BE2C (cell line): Measurements from ENCODE around the gene WDR7.

Experiments used
- DNase-seq: peaks from one replicate; pipeline ENCODE4 v3.0.0-alpha.2; 2020
- H3K27me3 ChIP-seq: fragments of 250-450 bp; sonication (Bioruptor Pico); 2 replicates; pipeline ENCODE4 v1.5.1; 2020; ENCODE audit warnings: mild to moderate bottlenecking
- H3K36me3 ChIP-seq: fragments of 250-450 bp; sonication (Bioruptor Pico); 2 replicates; pipeline ENCODE4 v1.5.1; 2020; ENCODE audit warnings: mild to moderate bottlenecking
- H3K4me1 ChIP-seq: fragments of 250-450 bp; sonication (Bioruptor Pico); 2 replicates; pipeline ENCODE4 v1.5.1; 2020
- H3K4me3 ChIP-seq: 2 replicates; pipeline ENCODE4 v1.5.1; 2011; ENCODE audit warnings: low read depth, low read length
- H3K9me3 ChIP-seq: fragments of 250-450 bp; sonication (Bioruptor Pico); 2 replicates; pipeline ENCODE4 v1.5.1; 2020
- TF ChIP-seq, protein P1 (sequence below): IDR thresholded peaks from 2 replicates; pipeline ENCODE4 v1.5.1; 2012; ENCODE audit warnings: mild to moderate bottlenecking, low read depth, low read length

The WDR7 gene

DNA sequence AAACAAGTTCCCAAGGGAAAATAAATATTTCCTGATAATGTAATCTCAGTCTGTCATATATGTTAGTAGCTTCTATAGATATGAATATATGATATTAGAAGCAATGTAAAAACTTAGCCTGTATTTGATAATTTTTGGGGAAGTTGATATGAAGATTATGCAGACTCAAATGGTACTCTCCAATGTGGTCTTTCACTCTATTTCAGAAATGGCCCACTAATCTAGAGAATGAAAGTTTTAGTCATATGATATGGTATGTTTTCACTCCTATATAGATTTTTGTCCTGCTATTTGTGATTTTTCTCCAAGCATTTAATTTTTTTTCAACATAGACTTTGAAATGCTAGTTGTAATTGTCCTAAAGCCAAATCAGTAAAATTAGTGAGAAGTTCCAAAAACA, 259.1 kb downstream of the WDR7 start:
- Histone ChIP-seq H3K9me3 (no peaks in the 10 kb centered on the region), H3K27me3 (no peaks in the 10 kb centered on the region), H3K36me3 (no peaks in the 10 kb centered on the region), H3K4me1 (no peaks in the 10 kb centered on the region), H3K4me3 (no peak overlapping the region)
- TF ChIP-seq, protein P1, sequence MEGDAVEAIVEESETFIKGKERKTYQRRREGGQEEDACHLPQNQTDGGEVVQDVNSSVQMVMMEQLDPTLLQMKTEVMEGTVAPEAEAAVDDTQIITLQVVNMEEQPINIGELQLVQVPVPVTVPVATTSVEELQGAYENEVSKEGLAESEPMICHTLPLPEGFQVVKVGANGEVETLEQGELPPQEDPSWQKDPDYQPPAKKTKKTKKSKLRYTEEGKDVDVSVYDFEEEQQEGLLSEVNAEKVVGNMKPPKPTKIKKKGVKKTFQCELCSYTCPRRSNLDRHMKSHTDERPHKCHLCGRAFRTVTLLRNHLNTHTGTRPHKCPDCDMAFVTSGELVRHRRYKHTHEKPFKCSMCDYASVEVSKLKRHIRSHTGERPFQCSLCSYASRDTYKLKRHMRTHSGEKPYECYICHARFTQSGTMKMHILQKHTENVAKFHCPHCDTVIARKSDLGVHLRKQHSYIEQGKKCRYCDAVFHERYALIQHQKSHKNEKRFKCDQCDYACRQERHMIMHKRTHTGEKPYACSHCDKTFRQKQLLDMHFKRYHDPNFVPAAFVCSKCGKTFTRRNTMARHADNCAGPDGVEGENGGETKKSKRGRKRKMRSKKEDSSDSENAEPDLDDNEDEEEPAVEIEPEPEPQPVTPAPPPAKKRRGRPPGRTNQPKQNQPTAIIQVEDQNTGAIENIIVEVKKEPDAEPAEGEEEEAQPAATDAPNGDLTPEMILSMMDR, result no peak
- DNase-seq, result no peak

DNA sequence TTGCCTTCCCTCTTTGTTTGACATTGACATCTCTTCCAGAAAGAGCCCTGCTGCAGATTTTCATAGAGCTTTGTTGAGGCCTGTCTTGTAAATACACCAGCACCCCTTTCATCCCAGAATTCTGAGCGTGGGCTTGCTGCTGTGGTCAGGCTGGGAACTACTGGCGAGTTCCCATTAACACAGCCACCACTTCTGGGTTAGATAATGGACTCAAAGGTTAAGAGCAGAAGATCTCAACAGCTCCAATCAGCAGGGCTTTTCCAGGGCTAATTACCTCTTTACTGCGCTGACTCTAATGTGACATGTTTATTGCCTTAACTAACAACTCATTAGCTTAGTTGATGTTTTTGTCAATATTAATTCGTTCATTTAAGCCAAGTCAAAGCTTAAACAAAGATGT, 259.8 kb downstream of the WDR7 start:
- Histone ChIP-seq H3K4me3 (no peak overlapping the region), H3K9me3 (no peaks in the 10 kb centered on the region), H3K4me1 (no peaks in the 10 kb centered on the region), H3K36me3 (no peaks in the 10 kb centered on the region), H3K27me3 (no peaks in the 10 kb centered on the region)
- DNase-seq, result no peak
- TF ChIP-seq, protein P1, result no peak

DNA sequence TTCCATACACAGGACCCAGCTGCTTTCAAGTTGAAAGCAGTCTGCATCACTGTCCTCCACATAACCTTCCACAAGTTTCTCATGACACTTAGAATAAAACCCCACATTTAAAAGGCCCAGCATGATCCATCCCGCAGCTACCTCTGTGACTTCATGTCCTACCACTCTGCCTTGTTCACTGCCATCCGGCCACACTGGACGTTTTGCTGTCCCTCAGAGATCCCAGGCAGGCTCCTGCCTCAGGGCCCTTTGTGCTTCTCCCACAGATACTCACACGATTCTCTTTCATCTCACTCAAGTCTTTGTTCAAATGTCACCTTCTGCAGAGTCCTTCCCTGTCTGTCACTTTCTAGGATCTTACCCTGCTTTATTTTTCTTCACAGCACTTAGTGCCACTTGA, 262.8 kb downstream of the WDR7 start:
- no peak for DNase-seq
- H3K4me3 ChIP-seq, result no peak overlapping the region
- no peaks in the 10 kb centered on the region for H3K4me1 ChIP-seq
- no peaks in the 10 kb centered on the region for H3K9me3 ChIP-seq
- TF ChIP-seq, protein P1, result no peak
- H3K36me3 ChIP-seq, result no peaks in the 10 kb centered on the region
- no peaks in the 10 kb centered on the region for H3K27me3 ChIP-seq

DNA sequence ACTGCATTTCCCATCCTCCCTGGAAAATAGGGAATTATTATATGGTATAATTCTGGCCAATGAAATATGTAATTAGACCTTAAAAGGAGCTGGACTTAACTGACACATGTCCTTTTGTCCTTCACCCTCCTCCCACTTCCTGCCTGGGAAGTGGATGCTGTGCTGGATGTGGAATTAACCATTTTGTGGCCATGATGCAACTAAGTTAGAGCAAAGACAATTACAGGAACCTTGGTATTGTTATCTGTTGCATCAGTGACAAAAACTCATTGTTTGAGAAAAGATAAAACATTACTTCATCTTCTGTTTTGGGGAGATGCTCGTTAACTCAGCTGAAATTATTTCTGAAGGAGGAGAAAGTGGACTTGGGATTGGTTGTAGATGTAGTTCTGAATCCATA, 268.0 kb downstream of the WDR7 start:
- Histone ChIP-seq H3K9me3 (no peaks in the 10 kb centered on the region), H3K27me3 (no peaks in the 10 kb centered on the region), H3K4me3 (no peak overlapping the region), H3K36me3 (no peaks in the 10 kb centered on the region), H3K4me1 (no peaks in the 10 kb centered on the region)
- no peak for DNase-seq
- TF ChIP-seq, protein P1, result no peak

DNA sequence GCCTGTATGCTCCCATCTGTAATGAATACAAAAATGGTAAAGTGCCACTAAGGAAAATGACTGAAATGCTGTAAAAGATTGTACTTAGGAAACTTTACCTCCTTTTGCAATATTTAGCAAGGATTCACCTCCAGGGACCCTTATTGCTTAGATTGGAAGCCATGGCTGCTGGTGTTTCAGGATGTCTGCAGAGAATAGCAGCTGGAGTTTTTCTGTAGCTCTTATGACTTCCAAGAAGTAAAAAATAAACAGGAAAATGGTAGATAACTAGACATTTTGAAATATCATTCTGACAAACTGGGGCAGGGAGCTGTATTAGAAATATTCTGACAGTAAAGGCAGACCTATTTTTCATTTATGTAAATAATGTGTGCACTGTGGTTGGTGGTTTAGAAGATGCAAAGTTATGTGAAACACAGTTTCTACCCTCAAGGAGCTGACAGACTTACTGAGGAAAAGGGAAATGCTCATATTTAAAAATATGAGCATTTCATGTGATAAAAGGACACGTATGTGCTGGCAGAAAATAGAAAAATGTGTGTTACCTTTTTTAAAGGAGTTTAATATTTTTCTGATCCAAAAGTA, 270.8 kb downstream of the WDR7 start:
- no peaks in the 10 kb centered on the region for H3K27me3 ChIP-seq
- TF ChIP-seq, protein P1, result no peak
- no peaks in the 10 kb centered on the region for H3K36me3 ChIP-seq
- no peak overlapping the region for H3K4me3 ChIP-seq
- H3K9me3 ChIP-seq, result no peaks in the 10 kb centered on the region
- DNase-seq, result no peak
- no peaks in the 10 kb centered on the region for H3K4me1 ChIP-seq

DNA sequence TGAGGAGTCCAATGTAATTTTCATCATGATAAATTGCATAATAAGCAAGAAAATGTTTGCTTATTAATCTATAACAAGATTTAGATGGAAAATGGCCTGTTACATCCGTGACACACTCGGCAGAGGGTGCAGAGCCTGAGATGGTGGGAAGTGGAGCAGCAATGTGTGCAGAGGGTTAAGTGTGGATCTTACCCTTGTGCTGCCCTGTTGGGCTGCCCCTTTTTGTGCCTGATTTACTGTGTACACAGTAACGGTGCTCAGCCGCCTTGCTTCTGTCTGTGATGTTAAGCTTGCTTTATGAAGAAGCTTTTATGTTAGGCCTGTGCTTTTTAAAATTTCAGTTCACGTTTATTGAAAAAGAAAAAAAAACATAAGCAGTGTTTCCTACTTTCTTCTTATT, 275.6 kb downstream of the WDR7 start:
- no peak for DNase-seq
- H3K27me3 ChIP-seq, result no peaks in the 10 kb centered on the region
- no peaks in the 10 kb centered on the region for H3K9me3 ChIP-seq
- H3K4me3 ChIP-seq, result no peak overlapping the region
- H3K36me3 ChIP-seq, result no peaks in the 10 kb centered on the region
- TF ChIP-seq, protein P1, result no peak
- H3K4me1 ChIP-seq, result no peaks in the 10 kb centered on the region
